Non-pigmented ciliary epithelial cell (primary cell): ENCODE measurements around the gene SLC48A1.

ENCODE experiments used
- DNase-seq: peaks from one replicate; pipeline ENCODE4 v3.0.0-alpha.2; 2010; ENCODE audit warnings: low read depth

SLC48A1 gene

GRCh38 chr12:47824635-47825034 is 51.6 kb downstream of the SLC48A1 start:
- DNase-seq = no peak

GRCh38 chr12:47825173-47825639 is 52.2 kb downstream of the SLC48A1 start:
- DNase-seq = no peak

DNA sequence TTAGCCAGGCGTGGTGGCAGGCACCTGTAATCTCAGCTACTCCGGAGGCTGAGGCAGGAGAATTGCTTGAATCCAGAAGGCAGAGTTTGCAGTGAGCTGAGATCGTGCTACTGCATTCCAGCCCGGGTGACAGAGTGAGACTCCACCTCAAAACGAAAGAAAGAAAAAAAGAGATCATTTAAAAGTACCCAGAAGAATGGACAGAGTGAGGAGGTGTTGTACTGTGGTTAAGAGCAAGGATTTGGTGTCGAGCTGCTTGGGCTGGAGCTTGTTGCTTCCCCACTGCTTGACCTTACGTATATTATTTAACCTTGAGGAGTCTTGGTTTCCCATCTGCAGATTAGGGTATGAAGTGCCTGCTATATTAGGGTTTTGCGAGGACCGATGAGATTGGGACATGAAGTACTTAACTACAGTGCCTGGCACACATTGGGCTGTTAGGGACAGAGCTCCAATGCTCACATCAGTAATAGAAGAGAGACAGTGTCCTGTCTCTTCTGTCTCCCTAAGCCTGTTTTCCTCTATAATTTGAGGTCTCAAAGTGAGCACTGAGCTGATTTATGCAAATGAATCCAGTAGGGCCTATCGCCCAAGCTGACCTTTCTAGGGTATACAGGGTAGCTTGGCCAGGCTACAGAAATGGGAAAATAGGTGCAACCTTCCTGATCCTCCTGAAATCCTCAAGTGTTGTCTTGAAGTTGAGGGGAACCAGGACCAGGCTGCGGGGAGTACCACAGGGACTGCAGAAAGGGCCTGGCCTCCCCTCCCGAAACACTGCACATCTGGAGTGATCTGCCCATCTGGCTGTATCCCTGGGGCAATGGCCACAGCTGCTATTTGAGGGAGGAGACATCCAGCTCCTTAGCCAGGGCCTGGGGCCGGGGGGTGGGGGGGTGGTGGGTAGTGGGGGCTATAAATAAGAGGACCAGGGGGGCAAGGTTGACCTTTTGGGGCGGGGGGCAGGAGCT is 55.3 kb downstream of the SLC48A1 start:
- DNase-seq = no peak

- no peak for DNase-seq
These were observed 56.0 kb downstream of the SLC48A1 start for GRCh38 chr12:47828976-47829482.

DNA sequence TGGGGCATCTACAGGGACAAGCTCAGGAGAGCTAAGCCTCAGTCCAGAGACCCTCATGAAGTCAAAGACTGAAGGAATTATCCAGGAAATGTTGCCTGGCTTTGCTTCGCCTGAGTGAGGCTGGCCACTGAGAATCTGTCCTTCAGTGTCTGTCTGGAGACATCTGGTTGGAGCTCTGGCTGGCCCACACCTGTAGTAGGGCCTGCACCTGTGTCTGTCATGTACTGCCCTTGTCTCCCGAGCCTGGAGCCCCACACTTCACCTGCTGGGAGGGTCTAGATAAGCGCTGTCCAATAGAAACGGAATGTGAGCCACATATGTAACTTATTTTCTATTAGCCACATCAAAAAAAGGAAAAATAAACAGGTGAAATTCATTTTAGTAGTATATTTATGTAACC is 56.5 kb downstream of the SLC48A1 start:
- DNase-seq = no peak
